GM12872 (cell line): ENCODE data around the gene UBE2G2.

Source experiments
- CTCF ChIP-seq: IDR thresholded peaks from 3 replicates; pipeline ENCODE4 v1.5.1; 2011; ENCODE audit warnings: low read depth, mild to moderate bottlenecking, low read length, moderate library complexity; ENCODE audit not compliant: insufficient read depth

UBE2G2 gene

DNA sequence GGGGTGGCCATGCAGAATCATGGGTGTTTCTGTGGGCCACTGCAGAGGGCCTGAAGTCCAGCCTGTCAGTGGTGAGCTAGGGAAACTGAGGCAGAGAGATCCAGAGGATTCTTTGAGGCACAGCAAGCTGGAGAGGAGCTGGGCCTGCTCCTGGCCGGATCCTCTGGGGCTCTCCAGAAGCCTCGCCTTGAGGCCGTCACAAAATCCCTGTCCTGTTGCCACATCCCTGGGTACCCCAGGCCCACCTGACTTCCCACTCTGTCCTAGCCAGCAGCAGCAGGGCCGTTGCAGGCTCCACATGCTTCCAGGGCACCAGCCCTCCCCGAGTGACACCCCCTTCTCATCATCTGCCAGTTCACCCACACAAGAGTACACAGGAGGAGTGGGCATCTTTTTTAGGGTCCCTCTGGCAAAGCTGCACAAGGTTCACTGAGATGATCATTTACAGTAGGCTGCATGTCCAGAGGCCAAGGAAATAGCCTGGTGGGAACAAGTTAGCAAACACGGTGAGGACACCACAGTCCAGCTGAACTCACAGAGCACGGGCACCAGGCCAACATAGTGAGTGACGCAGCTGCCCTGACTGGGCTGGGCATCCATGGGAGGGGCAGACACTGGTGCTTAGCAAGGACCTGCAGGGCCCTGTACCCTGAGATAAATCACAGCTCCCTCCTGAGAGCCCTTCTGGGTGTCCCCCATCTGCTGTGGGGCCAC is 65.2 kb downstream of the UBE2G2 start:
- TF ChIP-seq CTCF = no peak

GRCh38 chr21:44735821-44736220 is 65.8 kb downstream of the UBE2G2 start:
- TF ChIP-seq CTCF = no peak

- TF ChIP-seq CTCF = no peak
Measured at GRCh38 chr21:44734841-44735240, 66.8 kb downstream of the UBE2G2 start.

- TF ChIP-seq CTCF = no peak
Measured at GRCh38 chr21:44734026-44734745, 67.4 kb downstream of the UBE2G2 start.

GRCh38 chr21:44732956-44733355 is 68.7 kb downstream of the UBE2G2 start:
- no peak for TF ChIP-seq CTCF

DNA sequence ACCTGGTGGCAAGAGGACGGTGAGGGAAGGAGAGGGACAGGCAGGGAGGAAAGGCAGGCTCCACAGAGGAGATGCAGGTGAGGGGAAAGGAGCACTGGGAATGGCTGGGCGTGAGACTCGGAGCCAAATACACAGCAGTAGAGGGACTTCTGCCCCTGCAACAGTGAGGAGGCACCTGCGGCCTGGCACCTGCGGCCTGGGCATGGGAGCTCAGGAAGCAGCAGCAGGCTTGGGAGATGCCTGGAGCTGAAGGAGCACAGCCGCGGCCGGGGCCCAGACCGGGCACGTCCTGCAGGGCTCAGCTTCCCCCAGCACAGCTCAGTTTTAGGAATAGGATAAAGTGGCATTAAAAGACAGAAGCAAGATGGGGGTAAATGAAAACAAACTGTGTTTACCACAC is 69.4 kb downstream of the UBE2G2 start:
- no peak for TF ChIP-seq CTCF

DNA sequence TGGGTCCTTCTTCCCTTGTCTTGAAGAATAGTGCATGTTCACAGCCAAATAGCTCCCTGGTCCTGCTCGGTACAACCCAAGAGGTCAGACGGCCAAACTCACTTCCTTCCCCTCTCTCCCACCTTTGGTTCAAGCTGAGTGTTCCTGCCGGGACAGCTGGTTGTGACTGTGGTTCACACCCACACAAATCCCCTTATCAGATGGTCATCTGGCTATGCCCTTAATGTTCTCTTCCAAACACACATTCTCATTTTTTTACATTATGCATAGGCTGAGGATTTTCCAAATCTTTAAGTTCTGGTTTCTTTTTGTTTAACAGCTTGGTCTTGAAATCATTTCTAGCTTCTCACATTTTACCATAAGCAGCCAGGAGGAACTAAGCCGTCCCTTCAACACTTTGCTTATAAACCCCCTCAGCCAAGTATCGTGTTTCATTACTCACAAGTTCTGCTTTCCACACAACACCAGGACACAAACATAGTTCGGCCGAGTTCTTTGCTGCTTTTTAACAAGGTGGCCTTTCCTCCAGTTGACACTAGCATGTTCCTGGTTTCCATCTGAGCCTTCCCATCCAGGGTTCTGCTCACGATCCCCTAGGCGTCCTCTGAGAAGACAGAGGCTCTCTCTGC is 70.6 kb downstream of the UBE2G2 start:
- no peak for TF ChIP-seq CTCF
